GM08714 (cell line): ENCODE results near the gene DZANK1.

ENCODE experiments used
- H3K4me3 ChIP-seq: fragments of 200-500 bp; sonication (Bioruptor generic); 2 replicates; pipeline ENCODE4 v1.5.1; 2014; ENCODE audit warnings: mild to moderate bottlenecking, low read length, inconsistent platforms
- ZNF274 ChIP-seq: IDR thresholded peaks from 2 replicates; pipeline ENCODE4 v1.6.1; 2012; ENCODE audit warnings: mild to moderate bottlenecking, low read depth, low read length

DZANK1 gene

DNA sequence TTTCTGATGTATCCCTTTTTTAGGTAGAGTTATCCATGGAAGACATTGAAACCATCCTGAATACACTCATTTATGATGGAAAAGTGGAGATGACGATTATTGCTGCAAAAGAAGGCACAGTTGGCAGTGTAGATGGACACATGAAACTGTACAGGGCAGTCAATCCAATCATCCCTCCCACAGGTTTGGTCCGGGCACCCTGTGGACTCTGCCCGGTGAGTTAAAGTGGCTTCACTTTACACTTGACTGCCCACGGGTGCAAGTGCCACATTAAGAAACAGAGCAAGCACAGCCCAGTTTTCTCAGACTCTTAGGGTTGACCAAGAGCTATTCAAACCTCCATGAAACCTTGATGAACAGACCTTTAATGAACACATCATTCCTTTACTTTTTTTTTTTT is 14.8 kb upstream of the DZANK1 start:
- TF ChIP-seq ZNF274, result no peak
- no peak overlapping the region for H3K4me3 ChIP-seq

DNA sequence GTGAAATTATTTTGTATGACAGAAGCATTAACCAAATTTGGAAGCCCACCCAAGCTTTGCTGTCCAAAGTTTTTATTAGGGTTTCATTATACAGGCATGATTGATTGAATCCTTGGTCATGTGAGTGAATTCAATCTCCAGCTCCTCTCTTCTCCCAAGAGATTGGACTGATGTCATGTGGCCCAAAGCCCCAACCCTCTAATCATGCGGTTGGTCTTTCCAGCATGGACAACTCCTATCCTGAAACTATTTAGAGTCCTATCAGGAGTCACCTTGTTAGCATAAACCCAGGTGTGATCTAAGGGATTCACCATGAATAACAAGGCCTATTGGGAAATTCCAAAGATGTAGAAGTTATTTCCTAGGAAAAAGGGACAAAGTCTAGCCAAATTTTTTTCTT is 11.0 kb upstream of the DZANK1 start:
- no peak overlapping the region for H3K4me3 ChIP-seq
- TF ChIP-seq ZNF274, result no peak

- no peak for TF ChIP-seq ZNF274
- H3K4me3 ChIP-seq, result no peak overlapping the region
Measured at GRCh38 chr20:18477218-18477617, 10.4 kb upstream of the DZANK1 start.

- peak overlapping the region; percentile 95 for H3K4me3 ChIP-seq
- TF ChIP-seq ZNF274, result no peak
Measured at GRCh38 chr20:18466574-18466893, 296 bp downstream of the DZANK1 start.

- H3K4me3 ChIP-seq, result peak overlapping the region; percentile 35; the same call in 1 of the 2 replicates
Measured at GRCh38 chr20:18465536-18466200, 1.2 kb downstream of the DZANK1 start.

DNA sequence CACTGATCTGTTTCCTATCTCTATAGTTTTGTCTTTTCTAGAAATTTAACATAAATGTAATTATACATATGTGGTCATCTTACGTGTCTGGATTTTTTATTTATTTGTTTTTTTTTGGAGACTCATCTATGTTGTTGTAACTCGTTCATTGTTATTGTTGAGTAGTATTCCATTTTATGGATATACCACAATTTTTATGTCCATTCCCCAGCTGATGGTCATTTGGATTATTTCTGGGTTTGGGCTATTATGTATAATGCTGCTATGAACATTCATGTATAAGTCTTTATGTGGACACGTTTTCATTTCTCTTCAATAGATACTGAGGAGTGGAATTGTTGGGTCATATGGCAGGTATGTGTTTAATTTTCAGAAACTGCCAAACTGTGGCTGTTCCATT is 10.2 kb downstream of the DZANK1 start:
- TF ChIP-seq ZNF274, result no peak
- H3K4me3 ChIP-seq, result no peak overlapping the region

More at GRCh38 chr20:18465536-18466200, 1.2 kb downstream of the DZANK1 start:
- TF ChIP-seq ZNF274, result no peak

GRCh38 chr20:18443886-18444285 is 22.9 kb downstream of the DZANK1 start:
- no peak overlapping the region for H3K4me3 ChIP-seq
- TF ChIP-seq ZNF274, result no peak

GRCh38 chr20:18440403-18440802 is 26.4 kb downstream of the DZANK1 start:
- TF ChIP-seq ZNF274, result no peak

DNA sequence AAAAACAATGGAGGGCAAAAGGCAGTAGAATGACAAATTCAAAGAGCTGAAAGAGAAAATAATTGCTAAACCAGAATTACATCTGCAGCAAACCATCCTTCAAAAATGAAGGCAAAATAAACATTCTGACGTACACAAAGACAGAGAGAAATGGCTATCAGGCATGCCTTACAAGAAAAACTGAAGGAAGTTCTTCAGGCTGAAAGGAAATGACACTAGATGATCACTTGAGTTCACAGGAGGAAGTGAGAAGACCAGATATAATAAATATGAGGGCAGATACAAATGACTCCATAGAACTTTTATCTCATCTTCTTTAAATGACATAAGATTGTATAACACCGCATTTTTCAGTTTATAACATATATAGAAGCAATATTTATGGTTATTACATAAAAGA is 30.0 kb downstream of the DZANK1 start:
- H3K4me3 ChIP-seq, result no peak overlapping the region
- no peak for TF ChIP-seq ZNF274

More at GRCh38 chr20:18440403-18440802, 26.4 kb downstream of the DZANK1 start:
- no peak overlapping the region for H3K4me3 ChIP-seq

GRCh38 chr20:18431206-18431605 is 35.6 kb downstream of the DZANK1 start:
- no peak for TF ChIP-seq ZNF274
- no peak overlapping the region for H3K4me3 ChIP-seq

GRCh38 chr20:18430172-18430826 is 36.5 kb downstream of the DZANK1 start:
- H3K4me3 ChIP-seq, result no peak overlapping the region
- no peak for TF ChIP-seq ZNF274

DNA sequence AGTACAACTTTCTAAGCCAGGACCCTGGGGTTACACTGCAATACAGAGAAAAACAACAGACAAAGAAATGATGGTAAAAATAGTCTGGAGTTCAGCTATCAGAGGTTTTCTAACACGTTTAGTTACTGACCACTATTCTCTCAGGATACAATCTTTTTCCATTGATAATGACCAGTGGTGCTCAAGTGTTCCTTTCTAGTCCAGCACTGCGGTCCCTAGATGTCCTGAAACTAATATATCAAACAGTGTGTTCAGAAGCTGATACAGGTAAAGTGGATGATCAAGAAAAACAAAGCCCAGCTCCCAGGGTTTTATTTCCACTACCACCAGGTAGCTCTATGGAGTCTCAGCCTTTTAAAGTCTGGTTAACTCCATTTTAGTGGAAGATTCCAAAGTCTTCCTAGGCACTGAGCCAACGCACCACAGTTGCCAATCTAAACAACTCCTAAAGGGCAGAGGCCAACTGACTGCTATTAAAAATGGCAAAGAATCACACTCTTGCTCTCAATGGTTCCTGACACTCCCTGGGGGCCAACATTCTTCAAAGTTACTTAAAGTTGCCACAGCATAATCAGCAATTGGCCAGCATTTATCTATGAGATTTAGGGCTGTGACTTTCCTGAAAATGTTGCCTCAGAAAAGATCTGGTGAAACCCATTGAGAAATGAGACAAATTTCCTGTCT is 38.2 kb downstream of the DZANK1 start:
- H3K4me3 ChIP-seq, result no peak overlapping the region
- no peak for TF ChIP-seq ZNF274

- no peak for TF ChIP-seq ZNF274
- no peak overlapping the region for H3K4me3 ChIP-seq
Measured at GRCh38 chr20:18427214-18427613, 39.6 kb downstream of the DZANK1 start.

GRCh38 chr20:18421608-18422007 is 45.2 kb downstream of the DZANK1 start:
- TF ChIP-seq ZNF274, result no peak
- no peak overlapping the region for H3K4me3 ChIP-seq

GRCh38 chr20:18416486-18416885 is 50.3 kb downstream of the DZANK1 start:
- no peak overlapping the region for H3K4me3 ChIP-seq
- TF ChIP-seq ZNF274, result no peak

- H3K4me3 ChIP-seq, result no peak overlapping the region
- no peak for TF ChIP-seq ZNF274
Measured at GRCh38 chr20:18414140-18414539, 52.7 kb downstream of the DZANK1 start.
